SK-N-MC (cell line): ENCODE data around the gene MYLK3.

Experiments
- DNase-seq: peaks from one replicate; pipeline ENCODE4 v3.0.0-alpha.2; 2011; ENCODE audit warnings: low read depth, low spot score
- H3K27ac ChIP-seq: fragments of 200-600 bp; sonication (generic); 2 replicates; pipeline ENCODE4 v1.5.1; 2016; ENCODE audit warnings: mixed run types
- H3K36me3 ChIP-seq: fragments of 200-600 bp; sonication (generic); 2 replicates; pipeline ENCODE4 v1.6.1; 2017; ENCODE audit warnings: antibody characterized with exemption, low read length, mixed read lengths; ENCODE audit not compliant: insufficient read depth
- H3K4me3 ChIP-seq: fragments of 200-600 bp; sonication (generic); 2 replicates; pipeline ENCODE4 v1.5.1; 2016
- H3K9ac ChIP-seq: fragments of 200-600 bp; sonication (generic); 2 replicates; pipeline ENCODE4 v1.8.0; 2017; ENCODE audit warnings: mixed run types, mixed read lengths; ENCODE audit not compliant: insufficient read length
- H3K9me3 ChIP-seq: fragments of 200-600 bp; sonication (generic); 2 replicates; pipeline ENCODE4 v1.6.1; 2017; ENCODE audit warnings: low read depth, mild to moderate bottlenecking, antibody characterized with exemption, low read length, moderate library complexity, mixed read lengths
- EZH2 ChIP-seq: fragments of 200-600 bp; sonication (generic); IDR thresholded peaks from one replicate; pipeline ENCODE4 v1.6.1; 2017; ENCODE audit warnings: antibody characterized with exemption
- FOXP2 ChIP-seq: optimal IDR thresholded peaks from 2 replicates; pipeline ENCODE3; 2011; ENCODE audit warnings: mild to moderate bottlenecking, moderate library complexity; ENCODE audit not compliant: insufficient read depth; ENCODE audit errors: extremely low read length, control extremely low read depth
- POLR2AphosphoS5 ChIP-seq: IDR thresholded peaks from 2 replicates; pipeline ENCODE4 v1.6.1; 2012; ENCODE audit warnings: mild to moderate bottlenecking, low read depth, low read length, borderline replicate concordance

The MYLK3 gene

GRCh38 chr16:46768809-46769208, 20.7 kb upstream of the MYLK3 start:
- Histone ChIP-seq H3K4me3 (no peak overlapping the region), H3K9ac (no peak overlapping the region), H3K9me3 (no peaks in the 10 kb centered on the region), H3K36me3 (no peaks in the 10 kb centered on the region), H3K27ac (no peak overlapping the region)
- DNase-seq, result no peak
- TF ChIP-seq POLR2AphosphoS5 (no peak), EZH2 (no peak), FOXP2 (no peak)

GRCh38 chr16:46765050-46765449, 16.9 kb upstream of the MYLK3 start:
- TF ChIP-seq EZH2 (no peak), FOXP2 (no peak), POLR2AphosphoS5 (no peak)

GRCh38 chr16:46763147-46763546, 15.0 kb upstream of the MYLK3 start:
- Histone ChIP-seq H3K4me3 (no peak overlapping the region), H3K9ac (no peak overlapping the region), H3K36me3 (no peaks in the 10 kb centered on the region), H3K27ac (no peak overlapping the region), H3K9me3 (no peaks in the 10 kb centered on the region)
- DNase-seq, result no peak
- TF ChIP-seq POLR2AphosphoS5 (no peak), EZH2 (no peak), FOXP2 (no peak)

More at GRCh38 chr16:46765050-46765449, 16.9 kb upstream of the MYLK3 start:
- no peak overlapping the region for H3K4me3 ChIP-seq
- no peak overlapping the region for H3K9ac ChIP-seq
- no peaks in the 10 kb centered on the region for H3K36me3 ChIP-seq
- H3K9me3 ChIP-seq, result no peaks in the 10 kb centered on the region
- no peak for DNase-seq
- no peak overlapping the region for H3K27ac ChIP-seq

GRCh38 chr16:46762583-46762982, 14.4 kb upstream of the MYLK3 start:
- DNase-seq, result no peak
- H3K27ac ChIP-seq, result no peak overlapping the region
- no peaks in the 10 kb centered on the region for H3K9me3 ChIP-seq
- no peaks in the 10 kb centered on the region for H3K36me3 ChIP-seq
- no peak overlapping the region for H3K4me3 ChIP-seq
- no peak overlapping the region for H3K9ac ChIP-seq
- TF ChIP-seq EZH2 (no peak), FOXP2 (no peak), POLR2AphosphoS5 (no peak)

- Histone ChIP-seq H3K9me3 (no peaks in the 10 kb centered on the region), H3K4me3 (no peak overlapping the region), H3K27ac (no peak overlapping the region), H3K36me3 (no peaks in the 10 kb centered on the region), H3K9ac (no peak overlapping the region)
- TF ChIP-seq EZH2 (no peak), POLR2AphosphoS5 (no peak), FOXP2 (no peak)
- no peak for DNase-seq
Observed at GRCh38 chr16:46759309-46759708, 11.2 kb upstream of the MYLK3 start.

- no peaks in the 10 kb centered on the region for H3K36me3 ChIP-seq
- no peak overlapping the region for H3K4me3 ChIP-seq
- TF ChIP-seq POLR2AphosphoS5, result no peak
- TF ChIP-seq EZH2, result no peak
- TF ChIP-seq FOXP2, result no peak
- no peaks in the 10 kb centered on the region for H3K9me3 ChIP-seq
- no peak overlapping the region for H3K9ac ChIP-seq
- no peak for DNase-seq
- H3K27ac ChIP-seq, result no peak overlapping the region
Observed at GRCh38 chr16:46757339-46758050, 9.4 kb upstream of the MYLK3 start.

- Histone ChIP-seq H3K36me3 (no peaks in the 10 kb centered on the region), H3K9ac (no peak overlapping the region), H3K4me3 (no peak overlapping the region), H3K27ac (no peak overlapping the region), H3K9me3 (no peaks in the 10 kb centered on the region)
- no peak for TF ChIP-seq FOXP2
- TF ChIP-seq POLR2AphosphoS5, result no peak
- no peak for TF ChIP-seq EZH2
- DNase-seq, result no peak
Observed at GRCh38 chr16:46756772-46757171, 8.6 kb upstream of the MYLK3 start.

GRCh38 chr16:46753015-46753414, 4.9 kb upstream of the MYLK3 start:
- H3K9ac ChIP-seq, result no peak overlapping the region
- no peaks in the 10 kb centered on the region for H3K9me3 ChIP-seq
- H3K4me3 ChIP-seq, result no peak overlapping the region
- no peak overlapping the region for H3K27ac ChIP-seq
- no peaks in the 10 kb centered on the region for H3K36me3 ChIP-seq
- TF ChIP-seq EZH2 (no peak), FOXP2 (no peak), POLR2AphosphoS5 (no peak)
- no peak for DNase-seq

GRCh38 chr16:46751381-46751780, 3.2 kb upstream of the MYLK3 start:
- Histone ChIP-seq H3K27ac (no peak overlapping the region), H3K4me3 (no peak overlapping the region), H3K9ac (no peak overlapping the region), H3K36me3 (no peaks in the 10 kb centered on the region), H3K9me3 (no peaks in the 10 kb centered on the region)
- no peak for DNase-seq
- TF ChIP-seq EZH2, result no peak
- TF ChIP-seq POLR2AphosphoS5, result no peak
- no peak for TF ChIP-seq FOXP2
